ENCODE data around the gene PSMA3.
A peak's percentile ranks its signal among the peaks of the same experiment; 100 is the strongest.

Gene PSMA3

DNA sequence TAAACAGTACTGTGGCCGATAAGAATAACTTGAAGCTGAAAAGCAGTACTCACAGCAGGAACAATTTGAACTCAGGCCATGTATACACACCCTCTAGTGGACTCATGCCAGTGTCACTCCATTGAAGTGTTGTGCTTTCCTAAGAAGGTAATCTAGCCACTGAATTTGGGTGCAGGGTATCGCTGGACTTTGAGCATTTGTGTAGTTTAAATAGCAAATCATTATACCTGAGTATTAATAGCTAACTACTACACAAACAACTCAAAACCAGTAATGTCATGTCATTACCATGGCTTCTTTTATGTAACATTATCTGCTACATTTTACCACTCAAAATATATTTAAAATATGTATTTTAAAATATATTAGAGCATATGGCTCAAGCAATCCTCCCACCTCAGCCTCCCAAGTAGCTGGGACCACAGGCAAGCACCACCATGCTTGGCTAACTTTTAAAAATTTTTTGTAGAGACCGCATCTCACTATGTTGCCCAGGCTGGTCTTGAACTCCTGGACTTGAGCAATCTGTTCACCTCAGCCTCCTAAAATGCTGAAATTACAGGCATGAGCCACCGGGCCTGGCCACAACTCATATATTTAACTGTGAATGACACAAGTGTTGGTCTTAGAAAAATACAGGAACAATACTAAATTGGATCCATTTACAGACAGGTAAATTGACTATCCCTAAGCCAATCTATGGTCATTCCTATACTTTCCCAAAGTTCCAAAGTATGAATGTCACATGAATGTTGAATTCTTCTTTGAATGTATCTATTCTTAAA, 28.1 kb downstream of the PSMA3 start:
- DNase-seq: no peak

DNA sequence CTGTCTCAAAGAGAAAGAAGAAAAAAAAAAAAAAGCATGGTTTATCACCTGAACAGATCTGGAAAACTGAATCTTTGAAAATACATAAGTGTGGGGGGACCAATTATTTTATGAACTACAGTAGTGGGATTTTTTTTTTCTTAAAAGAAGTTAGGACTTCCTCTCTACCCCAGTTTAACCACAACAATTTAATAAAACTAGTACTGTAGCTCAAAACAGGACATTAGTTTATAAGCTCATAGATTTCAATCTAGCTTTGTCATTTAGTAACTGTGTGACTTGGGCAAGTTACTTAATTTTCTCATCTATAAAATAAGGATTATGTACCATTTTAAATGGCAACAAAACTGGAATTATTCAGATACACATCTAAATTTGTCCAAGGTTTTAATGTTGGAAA, 30.2 kb downstream of the PSMA3 start:
- no peak for DNase-seq

- DNase-seq: no peak
These were observed 31.0 kb downstream of the PSMA3 start for GRCh38 chr14:58275527-58276190.

DNA sequence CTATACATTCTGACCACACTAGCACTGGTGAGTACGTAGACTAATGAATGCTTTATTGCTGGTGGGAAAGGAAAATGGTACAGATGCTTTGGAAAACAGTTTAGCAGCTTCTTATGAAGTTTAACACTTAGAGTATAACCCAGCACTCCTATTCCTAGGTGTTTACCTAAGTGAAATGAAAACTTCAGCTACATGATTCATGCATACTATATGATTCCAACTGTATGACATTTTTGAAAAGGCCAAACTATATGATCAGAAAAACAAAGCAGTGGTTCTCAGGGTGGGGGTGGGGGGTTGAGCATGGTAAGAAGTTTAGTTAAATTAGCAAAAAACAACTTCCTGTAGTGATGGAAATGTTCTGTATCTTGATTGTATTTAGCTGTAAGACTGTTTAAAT, 31.6 kb downstream of the PSMA3 start:
- no peak for DNase-seq

GRCh38 chr14:58278177-58278576, 33.5 kb downstream of the PSMA3 start:
- DNase-seq: no peak

DNA sequence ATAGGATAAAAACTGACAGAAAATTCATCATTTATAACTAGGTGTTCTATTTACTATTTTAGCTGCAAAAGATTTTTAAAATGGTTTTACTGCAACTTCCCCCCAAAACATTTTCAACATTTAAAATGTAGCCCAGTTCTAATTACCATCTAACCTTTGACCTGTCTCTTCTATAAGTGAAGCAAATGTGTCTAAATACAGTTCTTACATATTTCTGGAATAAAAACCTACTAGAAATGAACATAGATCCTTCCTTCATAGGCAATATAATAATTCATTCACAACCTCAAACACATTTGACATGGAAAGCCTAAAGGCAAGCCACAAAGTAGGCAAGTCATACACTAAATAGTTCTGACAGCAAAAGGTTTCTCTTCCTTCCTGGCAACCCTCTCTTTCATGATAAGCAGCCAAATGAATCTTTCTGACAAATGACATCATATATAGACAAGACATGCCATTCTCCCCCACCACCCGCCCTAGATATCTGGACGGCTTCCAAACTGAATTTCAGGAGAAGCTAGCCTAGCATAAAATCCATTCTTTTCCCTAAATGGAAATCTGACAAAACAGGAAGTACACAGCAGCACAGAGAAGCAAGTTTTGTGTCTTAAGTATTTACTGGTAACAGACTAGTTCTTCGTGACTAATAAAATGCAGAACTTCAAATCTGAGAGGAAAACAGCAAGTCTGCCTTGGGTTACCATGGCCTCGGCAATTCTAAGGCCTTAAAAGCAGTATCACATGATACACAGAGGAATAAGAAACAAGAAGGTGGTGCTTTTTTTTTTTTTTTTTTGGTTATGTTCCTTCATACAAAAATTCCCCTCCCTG, 36.5 kb downstream of the PSMA3 start:
- DNase-seq: no peak

DNA sequence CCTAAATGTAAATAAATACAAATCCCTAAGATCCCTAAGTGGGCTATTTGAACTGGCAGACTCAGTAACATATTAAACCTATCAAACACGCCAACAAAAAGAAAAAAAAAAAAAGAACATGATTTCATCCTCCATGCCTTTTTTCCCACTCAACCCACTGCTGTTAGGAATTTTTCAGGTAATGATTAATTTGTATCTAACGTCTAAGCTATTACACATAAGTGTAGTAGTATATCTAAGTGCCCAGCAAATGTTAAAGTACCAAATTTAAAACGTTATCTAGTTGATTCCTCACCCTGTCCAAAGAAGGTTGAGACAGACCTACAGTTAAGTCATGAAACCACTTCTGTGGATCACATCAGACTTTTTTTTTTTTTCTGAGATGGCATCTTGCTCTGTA, 37.3 kb downstream of the PSMA3 start:
- DNase-seq: no peak

DNA sequence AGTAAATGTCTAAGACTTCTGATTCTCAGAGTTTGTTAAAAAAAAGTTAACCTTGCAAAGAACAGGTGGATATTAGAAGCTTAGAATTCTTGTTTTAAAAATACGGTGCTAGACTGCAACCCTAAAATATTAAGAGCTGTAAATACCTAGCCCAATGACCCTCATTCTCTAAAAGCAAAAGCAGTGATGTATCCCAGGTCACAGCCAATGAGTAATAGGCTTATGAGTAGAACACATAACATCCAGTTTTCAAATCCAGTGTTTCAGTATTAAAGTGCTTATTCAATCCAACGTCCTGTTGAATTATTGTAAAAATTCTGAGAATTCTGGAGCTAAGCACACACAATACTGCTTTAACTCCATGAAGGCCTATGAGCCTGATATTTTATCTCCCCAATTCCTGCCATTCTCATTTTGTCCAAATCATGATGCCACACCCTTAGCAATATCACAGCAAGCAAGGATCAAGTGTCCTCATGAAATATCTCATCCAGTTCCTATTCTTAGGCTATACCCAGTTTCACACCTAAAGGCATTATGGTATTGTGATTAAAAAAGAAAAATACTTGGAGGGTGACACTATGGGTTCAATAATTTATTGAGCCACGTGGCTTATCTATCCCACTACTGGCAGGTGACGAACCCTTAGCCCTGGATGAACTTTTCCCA, 38.4 kb downstream of the PSMA3 start:
- DNase-seq: no peak

DNA sequence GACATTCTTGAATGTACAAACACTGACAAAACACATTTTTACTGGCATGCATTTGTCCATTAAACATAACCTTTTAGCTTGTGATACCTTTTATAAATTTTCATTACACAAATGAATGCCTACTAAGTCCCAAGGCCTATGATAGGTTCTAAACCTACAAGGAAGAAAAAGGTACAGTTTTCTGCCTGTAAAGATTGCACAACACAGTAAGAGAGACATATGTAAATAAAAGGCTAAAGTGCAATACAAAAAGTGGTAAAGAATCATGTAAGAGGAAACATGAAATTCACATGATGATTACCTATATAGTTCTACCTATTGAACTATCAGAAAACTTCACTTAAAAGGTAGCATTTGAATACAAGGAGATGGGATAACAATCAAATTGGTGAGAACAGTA, 39.1 kb downstream of the PSMA3 start:
- no peak for DNase-seq

DNA sequence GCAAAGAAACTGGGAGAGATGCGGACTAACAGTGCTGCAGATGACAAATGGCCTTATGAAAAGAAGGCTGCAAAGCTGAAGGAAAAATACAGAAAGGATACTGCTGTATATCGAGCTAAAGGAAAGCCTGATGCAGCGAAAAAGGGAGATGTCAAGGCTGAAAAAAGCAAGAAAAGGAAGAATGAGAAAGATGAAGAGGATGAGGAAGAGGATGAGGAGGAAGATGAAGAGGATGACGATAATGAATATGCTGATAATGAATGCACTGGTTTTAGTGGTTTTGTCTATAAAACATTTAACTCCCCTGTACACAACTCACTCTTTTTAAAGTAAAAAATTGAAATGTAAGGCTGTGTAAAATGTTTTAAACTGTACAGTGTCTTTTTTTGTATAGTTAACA, 40.5 kb downstream of the PSMA3 start:
- no peak for DNase-seq

DNA sequence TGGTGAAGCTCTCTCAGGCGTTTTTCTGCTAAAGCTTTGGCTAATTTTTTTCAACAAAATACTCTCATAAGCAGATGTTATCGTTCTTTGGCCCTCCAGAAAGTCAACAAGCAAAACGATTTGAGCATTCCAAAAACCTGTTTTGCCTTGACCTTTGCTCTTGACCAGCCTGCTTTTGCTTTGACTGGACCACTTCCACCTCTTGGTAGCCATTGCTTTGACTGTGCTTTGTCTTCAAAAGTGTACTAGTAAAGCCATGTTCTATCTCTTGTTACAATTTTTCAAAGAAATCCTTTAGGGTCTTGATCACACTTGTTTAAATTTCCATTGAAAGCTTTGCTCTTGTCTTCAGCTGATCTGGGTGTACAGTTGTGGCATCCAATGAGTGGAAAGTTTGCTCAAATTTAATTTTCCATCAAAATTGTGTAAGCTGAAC, 43.0 kb downstream of the PSMA3 start:
- DNase-seq: no peak

DNA sequence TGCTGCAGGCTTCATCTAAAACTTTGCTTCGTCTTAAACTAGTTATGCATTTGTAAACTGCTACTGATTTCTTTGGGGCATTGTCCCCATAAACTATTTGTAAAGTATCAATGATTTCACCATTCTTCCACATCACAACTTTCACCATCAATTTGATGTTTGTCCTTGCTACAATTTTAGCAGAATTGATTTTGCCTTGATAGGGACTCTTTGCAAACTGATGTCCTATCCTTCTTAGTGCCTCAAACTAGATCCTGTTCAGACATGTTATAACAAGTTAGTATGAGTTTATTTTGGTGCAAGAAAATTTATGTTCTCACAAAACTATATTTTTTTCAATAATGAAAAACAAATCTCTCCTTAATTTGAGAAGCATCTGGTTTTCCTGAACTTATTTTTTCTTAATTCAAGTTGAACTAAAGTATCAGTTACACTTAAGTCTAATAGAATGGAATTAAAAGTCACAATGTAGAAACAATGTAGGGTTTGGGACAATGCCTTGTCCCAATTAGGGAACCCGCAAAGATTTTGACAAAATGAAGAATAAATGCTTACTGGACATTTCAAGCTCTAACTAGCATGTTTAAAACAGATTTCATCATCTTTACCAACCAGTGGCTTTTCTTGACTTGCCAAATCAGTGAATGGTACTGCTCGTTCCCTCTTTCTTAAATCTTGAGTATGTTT, 43.6 kb downstream of the PSMA3 start:
- DNase-seq: no peak

- no peak for DNase-seq
These were observed 47.0 kb downstream of the PSMA3 start for GRCh38 chr14:58291646-58292045.

DNA sequence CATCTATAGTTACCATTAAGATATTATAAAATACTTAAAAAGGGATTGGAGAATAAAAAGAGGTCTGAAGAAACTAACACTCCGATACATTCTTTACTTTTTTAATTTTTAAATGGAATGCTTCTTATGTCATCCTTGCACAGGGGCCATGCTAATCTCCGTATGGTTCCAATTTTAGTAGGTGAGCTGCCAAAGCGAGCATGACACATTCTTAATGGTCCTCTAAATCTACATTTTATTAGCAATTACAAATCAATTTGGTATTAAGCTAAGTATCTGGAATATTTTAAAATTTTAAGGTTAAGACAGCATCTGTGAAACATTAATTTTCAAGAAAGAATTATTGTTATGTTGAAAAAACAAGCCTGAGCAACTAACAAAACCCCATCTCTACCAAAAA, 47.5 kb downstream of the PSMA3 start:
- no peak for DNase-seq

- no peak for DNase-seq
These were observed 49.6 kb downstream of the PSMA3 start for GRCh38 chr14:58294201-58294600.

DNA sequence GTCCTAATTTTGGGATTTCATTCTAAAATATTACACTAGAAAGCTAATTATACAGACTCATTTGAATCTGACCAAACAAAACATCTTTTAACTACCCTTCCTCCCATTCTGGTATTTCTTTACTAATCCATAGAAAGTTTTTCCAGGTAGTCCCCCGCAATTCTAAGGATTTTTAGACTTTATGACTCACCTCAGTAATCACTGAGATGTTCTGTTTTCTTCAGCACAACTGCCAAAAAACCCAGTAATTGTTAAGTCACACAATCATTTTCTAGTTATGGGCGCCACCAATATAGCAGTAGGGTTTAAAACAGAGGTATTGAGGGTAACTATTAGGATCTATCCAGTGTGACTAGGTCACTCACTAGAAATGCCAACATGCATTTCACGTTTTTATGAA, 52.1 kb downstream of the PSMA3 start:
- DNase-seq: no peak

GRCh38 chr14:58297412-58297761, 52.7 kb downstream of the PSMA3 start:
- no peak for DNase-seq

DNA sequence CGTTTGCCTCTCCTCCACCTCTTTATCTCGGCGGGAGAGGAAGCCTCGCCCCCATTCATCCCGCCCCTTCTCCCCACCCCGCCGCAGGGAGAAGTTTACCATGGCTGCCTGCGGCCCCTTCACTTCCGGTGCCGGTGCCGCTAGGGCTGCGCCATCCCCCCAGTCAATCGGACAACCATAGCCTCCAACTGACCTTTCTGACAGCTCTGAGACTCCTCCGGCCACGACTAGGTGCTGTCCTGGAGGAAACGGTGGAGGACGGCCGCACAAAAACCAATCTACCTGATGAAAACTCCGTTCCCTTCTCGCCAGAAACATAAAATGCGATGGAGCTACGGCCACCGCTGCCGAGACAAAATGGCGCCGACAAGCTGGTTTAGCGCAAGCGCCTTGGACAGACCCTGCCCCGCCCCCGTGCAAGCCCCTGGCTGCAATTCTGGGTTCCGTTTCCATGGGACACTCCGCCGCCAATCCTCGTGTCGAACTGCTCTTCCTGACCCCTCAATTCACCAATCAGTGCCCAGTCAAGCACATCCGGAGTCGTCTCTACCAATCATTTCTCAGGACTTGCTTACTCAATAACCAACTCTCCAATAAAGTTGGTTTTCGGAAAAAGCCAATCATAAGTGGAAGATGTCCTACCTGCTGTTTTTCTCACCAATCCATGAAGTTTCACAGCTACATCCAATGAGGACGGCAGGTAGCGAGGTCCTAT, 53.3 kb downstream of the PSMA3 start:
- peak; percentile 93 for DNase-seq

GRCh38 chr14:58298477-58299400, 54.1 kb downstream of the PSMA3 start, which contains the start of gene ARID4A:
TSS of gene ARID4A (plus strand) at chr14:58298555. CDS start at chr14:58299855, 1,300 bp downstream.
- peak; percentile 62 for DNase-seq

Measured in stimulated activated CD4-positive, alpha-beta T cell treated with anti-CD3 and anti-CD28 coated beads, Interleukin-12 subunit alpha, Interleukin-12 subunit beta, amount 100 ng/mL, for 4 hours (primary cell).